Fibroblast of pulmonary artery (primary cell): ENCODE results near the gene POU2F1.

Experiments used
- DNase-seq: peaks from one replicate; pipeline ENCODE4 v3.0.0-alpha.2; 2010; ENCODE audit warnings: low read depth
- H3K4me3 ChIP-seq: replicated peaks from 2 replicates; pipeline ENCODE4 v1.5.1; 2011; ENCODE audit warnings: low read depth, mild to moderate bottlenecking, control low read depth, low read length, moderate library complexity
- TF ChIP-seq, protein P1 (sequence below): IDR thresholded peaks from 2 replicates; pipeline ENCODE4 v1.5.1; 2011; ENCODE audit warnings: mild to moderate bottlenecking, control low read depth, low read length, inconsistent platforms; ENCODE audit errors: missing control alignments

Gene POU2F1

DNA sequence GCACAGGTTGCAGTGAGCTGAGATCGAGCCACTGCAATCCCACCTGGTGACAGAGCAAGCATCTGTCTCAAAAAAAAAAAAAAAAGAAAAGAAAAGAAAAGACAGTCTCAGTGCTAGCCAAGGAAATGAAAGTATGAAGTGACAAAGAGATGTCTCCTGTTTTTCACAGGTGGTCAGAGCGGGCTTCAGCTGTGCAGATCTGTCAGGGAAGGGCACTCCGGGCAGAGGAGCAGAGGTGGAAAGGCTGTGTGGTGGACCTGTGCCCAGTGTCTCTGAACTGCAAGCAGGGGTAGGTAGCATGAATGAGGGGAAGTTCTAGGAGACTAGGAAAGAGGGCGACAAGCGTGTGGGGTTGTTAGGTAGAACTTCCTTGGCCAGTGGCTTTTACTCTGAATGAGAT is 230.2 kb downstream of the POU2F1 start:
- H3K4me3 ChIP-seq = no peak overlapping the region
- TF ChIP-seq, protein P1, sequence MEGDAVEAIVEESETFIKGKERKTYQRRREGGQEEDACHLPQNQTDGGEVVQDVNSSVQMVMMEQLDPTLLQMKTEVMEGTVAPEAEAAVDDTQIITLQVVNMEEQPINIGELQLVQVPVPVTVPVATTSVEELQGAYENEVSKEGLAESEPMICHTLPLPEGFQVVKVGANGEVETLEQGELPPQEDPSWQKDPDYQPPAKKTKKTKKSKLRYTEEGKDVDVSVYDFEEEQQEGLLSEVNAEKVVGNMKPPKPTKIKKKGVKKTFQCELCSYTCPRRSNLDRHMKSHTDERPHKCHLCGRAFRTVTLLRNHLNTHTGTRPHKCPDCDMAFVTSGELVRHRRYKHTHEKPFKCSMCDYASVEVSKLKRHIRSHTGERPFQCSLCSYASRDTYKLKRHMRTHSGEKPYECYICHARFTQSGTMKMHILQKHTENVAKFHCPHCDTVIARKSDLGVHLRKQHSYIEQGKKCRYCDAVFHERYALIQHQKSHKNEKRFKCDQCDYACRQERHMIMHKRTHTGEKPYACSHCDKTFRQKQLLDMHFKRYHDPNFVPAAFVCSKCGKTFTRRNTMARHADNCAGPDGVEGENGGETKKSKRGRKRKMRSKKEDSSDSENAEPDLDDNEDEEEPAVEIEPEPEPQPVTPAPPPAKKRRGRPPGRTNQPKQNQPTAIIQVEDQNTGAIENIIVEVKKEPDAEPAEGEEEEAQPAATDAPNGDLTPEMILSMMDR = no peak
- DNase-seq = no peak

DNA sequence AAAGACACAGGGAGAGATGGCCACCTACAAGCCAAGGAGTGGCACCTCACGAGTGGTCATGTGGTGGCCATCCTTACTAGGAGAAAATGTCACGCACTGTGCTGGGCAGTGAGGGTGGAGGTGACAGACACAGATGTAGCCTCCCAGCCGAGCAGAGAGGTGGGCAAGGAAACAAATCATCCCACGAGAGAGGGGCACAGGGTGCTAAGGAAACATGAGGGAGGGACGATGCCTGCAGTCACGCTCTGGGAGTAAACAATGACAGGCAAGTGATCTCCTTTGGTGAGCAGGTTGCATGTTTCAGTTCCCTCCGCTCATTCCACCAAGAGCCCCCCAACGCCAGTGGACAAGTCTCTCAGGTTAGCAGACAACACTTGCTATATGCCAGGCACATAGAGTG is 231.8 kb downstream of the POU2F1 start:
- H3K4me3 ChIP-seq = no peak overlapping the region
- TF ChIP-seq, protein P1 = no peak
- DNase-seq = no peak

DNA sequence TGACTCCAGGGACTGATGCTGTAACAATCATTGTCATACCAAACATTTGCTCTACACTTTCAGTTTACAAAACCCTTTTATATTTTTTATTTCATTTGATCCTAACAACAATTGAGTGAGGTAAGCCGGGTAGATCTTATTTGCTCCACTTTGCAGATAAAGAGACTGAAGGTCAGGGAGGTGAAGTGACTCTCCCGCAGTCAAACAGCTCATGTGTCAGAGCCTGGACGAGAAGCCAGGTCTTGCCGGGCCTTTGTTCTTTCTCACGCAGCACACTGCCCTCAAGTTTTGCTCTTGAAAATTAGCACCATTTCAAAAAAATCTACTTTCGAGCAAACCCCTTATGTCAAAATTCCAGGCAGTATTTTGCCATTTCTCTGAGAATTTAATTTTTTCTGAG is 232.4 kb downstream of the POU2F1 start:
- TF ChIP-seq, protein P1 = no peak
- H3K4me3 ChIP-seq = no peak overlapping the region
- no peak for DNase-seq

DNA sequence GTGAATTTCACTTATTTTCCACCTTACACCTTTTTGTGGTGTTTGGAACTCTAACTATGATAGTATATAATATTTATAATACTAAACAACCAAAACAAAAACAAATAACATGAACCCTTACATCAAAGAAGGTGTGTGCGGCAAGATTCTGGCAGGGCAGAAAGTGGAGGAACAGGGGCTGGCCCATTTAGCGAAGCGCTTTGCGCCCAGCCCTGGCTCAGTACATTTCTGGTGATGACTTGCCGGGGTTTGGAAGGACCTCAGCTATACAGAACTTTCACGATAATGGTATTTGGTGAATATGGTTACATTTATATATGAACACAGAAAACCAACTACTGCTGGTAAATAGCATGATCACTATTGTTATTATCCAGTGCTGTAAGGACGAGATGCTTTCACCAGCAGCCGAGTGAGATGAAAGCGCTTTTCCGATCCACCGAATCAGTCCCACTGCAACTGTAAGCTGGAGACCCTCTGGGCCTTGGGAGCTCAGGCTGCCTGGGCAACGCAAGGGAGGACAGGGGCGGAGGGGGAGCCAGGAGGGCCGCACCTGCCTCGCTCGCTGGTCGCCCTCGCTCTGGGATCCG is 233.7 kb downstream of the POU2F1 start:
- TF ChIP-seq, protein P1 = no peak
- DNase-seq = no peak
- peak overlapping the region; percentile 69 for H3K4me3 ChIP-seq

DNA sequence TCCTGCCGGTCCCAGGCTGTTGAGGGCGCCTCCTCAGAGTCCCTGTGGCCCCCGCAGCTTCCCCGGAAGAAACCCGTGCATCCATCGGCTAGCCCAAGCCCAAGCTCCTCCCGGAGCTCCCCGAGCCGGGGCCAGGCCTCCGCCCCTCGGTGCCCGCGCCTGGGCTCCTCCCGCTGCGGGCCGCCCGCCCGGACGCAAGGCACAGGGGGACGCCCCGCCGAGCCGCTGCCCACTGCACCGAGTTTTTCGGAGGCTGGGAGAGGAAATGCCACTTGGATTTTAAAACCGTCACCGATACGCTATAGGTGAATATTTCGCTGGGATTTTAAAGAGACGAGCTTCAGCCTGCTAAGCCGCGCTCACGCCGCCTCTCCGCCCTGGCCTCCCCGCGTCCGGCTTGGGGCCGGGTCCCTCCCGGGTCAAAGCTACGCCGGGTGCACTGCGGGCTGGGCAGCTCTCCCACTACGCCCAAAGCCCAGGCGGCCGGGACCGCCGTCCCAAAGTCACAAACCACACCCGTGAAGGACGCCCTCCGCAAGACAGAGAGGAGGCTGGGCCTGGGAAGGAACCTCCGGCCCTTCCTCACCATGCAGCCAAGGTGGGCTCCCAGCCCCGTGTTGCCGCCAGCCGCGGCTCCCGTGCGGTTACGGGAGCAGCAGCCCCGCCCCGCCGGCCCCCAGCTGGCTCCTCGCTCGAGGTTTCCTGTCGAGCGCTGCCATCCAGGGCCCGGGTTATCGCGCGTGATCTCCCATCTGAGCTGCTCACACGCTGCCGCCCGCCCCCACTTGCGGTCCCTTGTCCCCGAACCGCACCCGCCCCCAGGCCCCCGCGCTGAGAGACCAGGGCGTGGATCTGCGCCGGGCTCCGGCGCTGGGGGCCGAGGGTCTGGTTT is 234.5 kb downstream of the POU2F1 start:
- TF ChIP-seq, protein P1 = no peak
- H3K4me3 ChIP-seq = peak overlapping the region; percentile 69
- peak; percentile 13 for DNase-seq

DNA sequence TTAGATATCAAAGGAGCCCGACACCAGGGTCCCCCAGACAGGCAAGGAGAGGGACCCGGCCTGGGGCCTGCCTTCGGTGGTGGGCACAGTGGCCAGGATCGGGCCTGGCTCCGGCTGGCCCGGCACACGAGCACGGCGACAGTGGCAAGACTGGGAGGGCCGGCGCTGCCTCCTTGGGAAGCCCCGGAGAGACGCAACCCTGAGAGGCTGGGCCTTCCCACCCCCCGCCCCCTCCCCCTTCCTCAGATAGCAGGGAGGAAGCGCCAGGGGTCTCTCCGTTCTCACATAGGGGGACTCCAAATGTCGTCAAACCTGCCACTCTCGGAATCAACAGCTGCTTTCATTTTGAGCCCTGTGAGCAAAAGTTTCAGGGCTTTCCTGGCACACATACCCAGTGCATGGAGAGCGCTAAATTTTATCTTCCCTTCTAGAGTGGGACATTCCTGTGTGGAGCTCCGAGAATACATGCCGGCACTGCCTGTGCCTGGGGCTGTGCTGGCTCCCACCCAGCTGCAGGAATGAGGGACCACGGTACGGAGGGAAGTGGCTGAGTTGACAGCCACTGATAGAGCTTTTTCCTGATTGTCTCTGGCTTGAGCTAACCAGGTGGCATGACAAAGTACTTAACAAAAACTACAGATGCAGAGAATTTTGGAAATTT is 235.2 kb downstream of the POU2F1 start:
- DNase-seq = peak; percentile 8
- TF ChIP-seq, protein P1 = no peak
- H3K4me3 ChIP-seq = peak overlapping the region; percentile 69
